ENCODE data around the gene BSND.

Gene BSND

DNA sequence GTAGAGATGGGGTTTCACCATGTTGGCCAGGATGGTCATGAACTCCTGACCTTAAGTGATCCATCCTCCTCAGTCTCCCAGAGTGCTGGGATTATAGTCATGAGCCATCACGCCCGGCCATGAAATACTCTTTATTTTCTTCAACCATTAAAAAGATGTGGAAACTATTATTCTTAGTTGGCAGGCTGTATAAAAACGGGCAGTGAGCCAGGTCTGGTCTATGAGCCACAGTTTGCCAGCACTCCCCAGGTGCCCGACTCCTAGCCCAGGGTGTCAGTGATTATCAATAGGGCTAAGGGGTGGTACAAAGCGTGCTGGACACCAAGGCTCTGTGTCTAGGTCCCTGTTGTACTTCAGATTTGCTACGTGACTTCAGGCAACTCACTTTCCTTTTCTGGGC is 22.0 kb upstream of the BSND start:
- peak; percentile 15 for DNase-seq

DNA sequence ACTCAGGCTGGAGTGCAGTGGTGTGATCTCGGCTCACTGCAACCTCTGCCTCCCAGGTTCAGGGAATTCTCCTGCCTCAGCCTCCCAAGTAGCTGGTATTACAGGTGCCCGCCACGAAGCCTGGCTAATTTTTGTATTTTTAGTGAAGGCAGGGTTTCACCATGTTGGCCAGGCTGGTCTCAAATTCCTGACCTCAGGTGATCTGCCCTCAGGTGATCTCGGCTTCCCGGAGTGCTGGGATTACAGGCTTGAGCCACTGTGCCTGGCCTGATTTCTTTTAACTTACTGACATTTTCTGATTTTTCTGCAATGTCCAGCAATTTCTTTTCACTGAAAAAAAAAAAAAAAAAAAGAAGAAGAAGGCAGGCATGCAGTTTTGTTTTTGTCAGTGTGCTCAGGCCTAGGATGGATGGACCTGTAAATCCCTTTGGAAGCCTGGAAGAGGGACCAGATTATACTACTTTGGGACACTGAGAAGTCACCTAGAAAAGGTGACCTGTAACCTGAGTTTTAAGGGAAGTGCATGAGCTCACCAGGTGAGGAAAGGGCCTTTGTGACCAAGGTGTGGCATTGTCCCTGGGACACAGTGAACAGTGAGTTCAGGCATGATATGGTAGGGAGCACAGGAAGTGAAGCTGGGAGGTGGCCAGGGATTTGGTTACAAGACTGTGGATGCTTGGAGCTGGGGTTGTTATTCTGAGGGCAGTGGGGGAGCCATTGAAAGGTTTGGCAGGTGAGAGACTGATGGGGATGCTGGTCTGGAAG is 21.0 kb upstream of the BSND start:
- peak; percentile 34 for DNase-seq

DNA sequence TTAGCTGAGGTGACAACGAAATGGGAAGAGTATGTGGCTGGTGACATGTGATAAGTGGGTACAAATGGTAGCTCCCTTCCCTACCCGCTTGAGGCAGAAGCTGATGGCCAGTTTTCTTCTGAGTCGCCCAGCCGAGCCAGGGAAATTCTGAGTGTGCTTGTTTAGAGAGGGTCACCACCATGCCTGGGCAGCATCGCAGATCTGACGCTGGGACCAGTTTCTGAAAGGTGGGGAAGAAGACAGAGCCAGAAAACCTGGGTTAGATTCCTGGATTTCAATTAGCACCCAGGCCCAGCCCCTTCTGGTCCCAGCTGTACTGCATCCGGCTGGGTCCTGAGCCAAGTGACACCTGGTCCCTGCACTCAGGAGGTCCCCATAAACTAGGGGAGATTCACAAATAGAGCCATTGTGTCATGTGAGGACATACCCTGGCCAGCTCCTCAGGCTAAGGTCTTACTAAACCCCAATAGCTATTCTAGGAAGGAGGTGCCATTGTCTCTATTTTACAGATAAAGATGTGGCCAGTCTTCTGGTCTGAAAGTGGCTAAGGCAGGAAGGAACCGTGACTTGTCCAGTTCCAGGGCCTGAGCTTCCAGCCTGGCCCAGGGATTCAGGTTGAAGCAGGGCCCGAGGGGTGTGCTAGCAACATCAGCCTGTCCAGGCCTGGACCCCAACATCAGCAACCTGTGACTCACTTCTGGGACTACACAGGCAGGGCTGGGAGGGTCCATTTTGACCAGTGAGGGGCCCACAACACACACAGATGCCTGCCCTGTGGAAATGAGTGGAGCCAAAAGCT is 20.0 kb upstream of the BSND start:
- DNase-seq, result no peak

DNA sequence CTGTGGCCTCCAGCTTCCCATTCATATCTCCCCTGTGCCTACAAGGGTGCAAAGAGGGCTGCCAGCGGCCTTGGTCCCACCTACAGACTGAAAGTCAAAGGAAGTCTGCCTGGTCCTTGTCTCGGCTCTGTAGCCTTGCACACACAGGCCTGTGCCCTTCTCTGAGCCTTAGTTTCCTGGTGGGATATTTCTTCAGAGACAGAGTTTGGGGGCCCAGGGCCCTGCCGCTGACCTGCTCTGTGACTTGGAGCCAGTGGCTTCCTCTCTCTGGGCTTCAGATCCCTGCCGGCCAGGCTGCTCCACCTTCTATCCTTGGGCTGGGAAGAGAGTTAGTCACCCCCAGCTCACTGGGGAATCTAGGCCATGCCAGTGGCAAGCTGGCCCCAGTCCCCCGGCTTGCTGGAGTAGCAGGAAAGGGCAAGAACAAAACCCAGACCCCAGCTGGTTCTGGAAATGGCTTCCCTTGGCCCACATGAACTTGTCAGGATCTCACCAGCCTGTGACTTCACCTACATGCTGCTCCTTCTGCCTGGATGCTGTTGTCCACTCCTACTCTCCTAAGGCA is 19.3 kb upstream of the BSND start:
- no peak for DNase-seq

DNA sequence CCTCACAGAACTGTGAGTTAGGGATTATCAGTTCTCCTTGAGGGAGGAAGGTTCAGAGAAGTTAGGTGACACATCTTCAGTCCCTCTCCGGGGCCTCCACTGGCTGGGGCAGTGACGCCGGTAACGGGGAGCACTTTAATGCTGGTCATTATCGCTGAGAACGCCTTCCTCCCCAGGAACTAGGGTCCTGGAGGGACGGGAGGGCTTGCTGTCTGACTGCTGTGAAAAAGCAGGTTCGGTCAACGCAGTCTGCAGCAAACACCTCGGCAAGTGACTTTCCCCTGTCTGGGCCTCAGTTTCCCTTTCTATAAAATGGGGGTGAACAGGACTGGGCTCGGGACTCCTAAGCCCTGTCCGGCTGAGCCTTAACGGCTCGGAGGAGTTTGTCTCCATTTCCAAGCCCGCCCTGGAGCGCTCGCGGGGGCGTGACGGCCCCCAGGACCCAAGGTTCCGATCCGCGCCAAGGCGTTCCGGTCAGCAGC is 18.6 kb upstream of the BSND start:
- no peak for DNase-seq

DNA sequence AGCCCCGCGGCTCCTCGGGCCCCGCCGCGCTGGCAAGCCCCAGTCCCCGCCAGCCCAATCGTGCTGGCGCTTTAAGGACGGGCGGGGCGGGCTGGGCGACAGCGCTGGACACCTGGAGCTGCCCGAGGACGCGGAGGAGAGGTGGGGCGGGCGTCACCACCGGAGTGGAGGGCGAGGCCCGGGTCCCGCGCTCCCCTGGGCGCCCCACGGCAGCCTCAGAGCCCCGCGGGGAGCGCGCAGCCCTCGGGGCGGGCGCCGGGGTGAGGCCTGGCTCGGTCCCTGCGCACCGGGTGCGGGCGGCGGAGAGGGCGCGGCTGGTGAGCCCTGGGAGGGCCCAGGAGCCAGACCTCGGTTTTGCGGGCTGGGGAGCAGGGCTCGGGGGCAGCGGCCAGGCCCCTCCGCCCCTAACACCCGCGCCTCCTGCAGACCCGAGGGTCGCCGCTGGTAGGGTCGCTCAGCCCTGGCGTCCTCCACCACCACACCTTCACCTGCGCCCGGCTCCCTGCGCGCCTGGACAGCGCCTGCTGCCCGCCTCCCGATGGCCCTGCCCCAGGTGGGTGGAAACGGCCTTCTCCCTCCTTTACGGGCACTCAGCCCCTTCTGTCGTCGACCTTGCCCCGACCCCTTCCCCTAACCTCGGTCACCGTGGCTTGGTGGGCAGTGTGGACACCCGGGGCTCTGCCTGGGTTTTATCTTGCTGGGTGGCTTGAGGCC is 18.0 kb upstream of the BSND start, which contains the start of gene TMEM61:
TMEM61 (plus strand) TSS at position 101 of the 714 bp plus-strand sequence; CDS start at position 539, 438 bp downstream.
- peak; percentile 65 for DNase-seq

DNA sequence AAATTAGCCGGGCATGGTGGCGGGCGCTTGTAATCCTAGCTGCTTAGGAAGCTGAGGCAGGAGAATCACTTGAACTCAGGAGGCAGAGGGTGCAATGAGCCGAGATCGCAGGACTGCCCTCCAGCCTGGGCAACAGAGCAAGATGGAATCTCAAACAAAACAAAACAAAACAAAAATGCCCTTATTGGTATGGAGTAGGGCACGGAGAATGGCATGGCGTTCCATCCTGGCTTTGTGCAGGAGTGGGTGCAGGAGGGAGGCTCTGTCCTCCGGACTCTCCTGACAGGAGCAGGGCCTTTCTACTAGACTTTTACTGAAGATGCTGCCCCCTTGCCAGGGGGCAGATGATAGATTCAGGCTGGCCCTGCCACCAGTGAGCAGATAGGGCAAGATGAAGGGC is 17.3 kb upstream of the BSND start:
- no peak for DNase-seq

DNA sequence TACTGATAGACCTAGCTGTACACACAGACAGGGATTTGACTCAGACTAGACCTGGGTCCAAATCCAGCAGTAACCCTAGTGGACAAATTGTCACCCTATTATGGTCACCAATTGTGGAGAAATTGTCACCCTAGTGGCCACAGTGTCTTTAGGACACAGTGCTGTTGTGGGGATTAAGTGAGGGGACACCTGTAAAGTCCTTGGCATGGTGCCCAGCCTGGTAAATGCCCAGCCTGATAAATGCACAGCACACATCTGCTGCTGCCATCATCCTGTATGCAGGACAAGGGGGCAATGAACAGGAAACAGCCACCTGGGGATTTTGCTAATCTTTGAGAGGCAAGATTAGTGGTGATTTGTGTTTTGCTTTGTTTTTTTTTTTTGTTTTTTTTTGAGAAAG is 16.0 kb upstream of the BSND start:
- peak; percentile 82 for DNase-seq

DNA sequence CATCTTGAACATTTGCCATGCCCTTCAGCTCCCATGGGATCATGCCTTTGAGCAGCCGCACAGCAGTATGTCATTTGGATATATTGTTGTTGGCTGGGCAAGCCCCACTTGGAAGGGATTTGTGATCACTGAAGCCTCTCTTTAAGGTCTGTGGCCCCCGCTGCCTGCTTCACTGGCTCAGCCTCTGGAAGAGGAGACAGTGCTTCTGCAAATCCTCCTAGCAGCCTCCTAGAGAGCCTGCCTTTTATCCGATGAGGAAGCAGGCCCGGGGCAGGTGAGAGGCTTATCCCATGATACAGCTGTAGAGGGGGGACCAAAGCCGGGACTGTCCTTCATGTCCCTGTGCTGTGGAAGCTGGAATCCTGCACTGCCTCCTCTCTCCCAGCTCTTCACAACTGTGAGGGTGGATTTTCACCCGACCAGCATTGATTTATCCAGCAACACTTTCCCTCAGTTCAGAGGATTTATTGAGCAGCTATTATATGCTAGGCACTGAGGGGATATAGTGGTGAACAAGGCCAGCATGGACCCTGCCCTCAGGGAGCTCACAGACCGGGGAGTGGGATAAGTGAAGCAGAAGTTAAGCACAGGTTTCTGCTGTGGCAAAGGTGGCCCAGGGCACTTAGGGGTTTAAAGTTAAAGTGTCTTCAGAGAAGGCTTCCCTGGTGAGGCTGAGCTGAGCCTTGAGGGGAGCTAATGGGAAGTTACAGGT is 14.4 kb upstream of the BSND start:
- peak; percentile 34 for DNase-seq

DNA sequence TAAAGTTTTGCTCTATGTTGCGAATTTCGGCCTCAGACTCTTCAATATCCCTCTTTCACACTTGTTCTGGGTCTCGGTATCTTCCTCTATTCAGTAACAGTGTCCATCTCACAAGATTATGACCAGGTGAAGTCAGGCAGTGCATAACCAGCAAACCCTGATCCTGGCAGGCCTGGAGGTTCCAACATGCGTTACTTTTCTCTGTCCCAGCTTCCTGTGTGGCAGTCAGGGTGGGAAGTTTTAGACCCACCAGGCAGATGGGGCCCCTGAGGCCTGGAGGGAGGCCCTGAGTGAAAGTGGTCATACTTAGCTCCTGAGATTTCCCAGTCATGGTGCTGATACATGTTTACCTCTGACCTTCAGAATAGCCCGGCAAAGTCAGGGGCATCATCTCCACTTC is 13.2 kb upstream of the BSND start:
- DNase-seq, result no peak

DNA sequence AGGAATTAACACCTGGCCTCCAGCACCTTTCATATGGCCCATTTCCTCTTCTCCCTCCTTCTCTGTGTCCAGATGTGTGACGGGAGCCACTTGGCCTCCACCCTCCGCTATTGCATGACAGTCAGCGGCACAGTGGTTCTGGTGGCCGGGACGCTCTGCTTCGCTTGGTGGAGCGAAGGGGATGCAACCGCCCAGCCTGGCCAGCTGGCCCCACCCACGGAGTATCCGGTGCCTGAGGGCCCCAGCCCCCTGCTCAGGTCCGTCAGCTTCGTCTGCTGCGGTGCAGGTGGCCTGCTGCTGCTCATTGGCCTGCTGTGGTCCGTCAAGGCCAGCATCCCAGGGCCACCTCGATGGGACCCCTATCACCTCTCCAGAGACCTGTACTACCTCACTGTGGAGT is 12.7 kb upstream of the BSND start:
- DNase-seq, result no peak

DNA sequence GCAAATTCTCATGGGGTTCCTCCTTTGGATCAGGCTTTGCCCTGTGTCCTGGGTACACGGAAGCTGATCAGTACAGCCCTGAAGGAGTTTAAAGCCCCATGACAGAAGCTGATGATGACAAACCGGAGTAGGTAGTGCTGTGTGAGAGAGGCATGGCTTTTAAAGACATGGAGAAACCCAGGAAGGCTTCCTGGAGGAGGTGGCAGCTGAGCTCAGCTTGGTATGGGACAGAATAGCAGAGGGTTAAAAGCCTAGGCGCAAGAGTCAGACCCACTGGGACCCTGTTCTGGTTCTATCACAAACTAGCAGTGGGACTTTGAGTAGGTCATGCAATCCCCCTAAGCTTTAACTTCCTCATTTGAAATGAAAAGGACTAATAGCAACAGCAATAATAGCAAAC is 12.2 kb upstream of the BSND start:
- DNase-seq, result no peak

DNA sequence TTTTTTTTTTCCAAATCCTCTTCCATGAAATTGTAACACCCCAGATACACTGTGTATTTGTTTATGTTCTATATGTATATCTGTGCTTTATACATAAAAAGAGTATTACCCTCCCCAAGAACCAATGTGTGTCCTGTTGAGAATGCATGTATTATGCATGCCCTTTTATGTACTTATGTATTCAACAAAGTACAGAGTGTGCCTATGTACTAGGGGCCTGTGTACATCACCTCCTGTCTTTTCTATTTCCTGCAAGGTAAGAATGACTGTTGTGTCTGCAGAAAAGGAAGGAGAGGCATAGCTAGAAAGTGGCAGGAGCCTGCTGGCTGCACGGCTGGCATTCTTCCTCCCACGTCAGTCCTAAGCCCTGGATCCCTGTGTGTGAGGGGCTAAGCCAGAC is 11.3 kb upstream of the BSND start:
- DNase-seq, result no peak

DNA sequence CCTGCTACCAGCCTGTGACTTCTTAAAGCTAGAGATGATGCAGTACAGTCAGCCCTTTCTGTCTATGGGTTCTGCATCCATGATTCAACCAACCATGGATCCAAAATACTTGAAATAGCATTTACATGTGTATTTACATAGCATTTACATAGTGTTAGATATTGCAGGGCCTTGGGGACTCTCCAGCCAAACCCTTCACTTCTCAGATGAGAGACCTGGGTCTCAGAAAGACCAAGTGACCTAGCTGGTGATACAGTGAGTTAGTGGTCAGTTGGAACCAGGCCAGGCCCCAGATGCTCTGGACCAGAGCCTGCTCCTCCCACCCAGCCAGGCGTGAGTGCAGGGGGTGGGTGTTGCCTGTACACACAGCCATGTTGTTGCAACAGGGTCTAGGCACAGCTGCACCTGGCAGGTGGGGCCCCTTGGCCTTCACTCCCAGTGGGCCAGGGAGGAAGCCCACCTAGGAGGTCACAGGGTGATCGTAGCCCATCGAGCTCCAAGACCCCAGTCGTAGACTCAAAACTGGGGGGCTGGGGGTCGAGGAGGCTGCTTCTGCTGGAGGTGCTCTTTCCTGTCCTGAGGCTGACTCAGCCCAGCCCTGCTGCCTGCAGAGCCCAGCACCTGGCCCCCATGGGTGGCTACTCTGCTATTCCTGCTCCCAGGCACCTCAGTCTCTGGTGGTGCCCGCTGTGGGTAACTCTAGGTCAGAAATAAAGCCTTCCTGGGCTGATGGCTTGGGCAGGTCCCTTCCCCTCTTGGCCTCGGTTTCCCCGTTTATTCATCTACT is 10.6 kb upstream of the BSND start:
- DNase-seq, result no peak

DNA sequence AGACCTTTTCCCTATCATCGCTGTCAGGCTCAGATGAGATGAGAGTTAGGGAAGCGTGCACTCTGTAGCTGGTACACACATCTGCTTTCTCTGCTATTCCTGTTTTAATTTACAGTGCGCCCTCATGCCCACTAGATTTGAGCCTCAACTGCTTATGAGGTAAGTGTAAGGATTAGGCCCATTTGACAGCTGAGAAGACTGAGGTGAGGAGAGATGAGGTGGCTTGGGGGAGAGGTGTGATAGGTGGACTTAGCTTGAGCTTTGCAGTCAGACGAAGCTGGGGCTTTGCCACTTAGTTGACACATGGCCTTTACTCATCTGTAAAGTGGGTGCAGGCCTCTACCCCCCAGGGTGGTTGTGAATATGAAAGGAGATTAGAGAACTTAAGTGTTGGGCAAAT is 9.8 kb upstream of the BSND start:
- DNase-seq, result no peak

DNA sequence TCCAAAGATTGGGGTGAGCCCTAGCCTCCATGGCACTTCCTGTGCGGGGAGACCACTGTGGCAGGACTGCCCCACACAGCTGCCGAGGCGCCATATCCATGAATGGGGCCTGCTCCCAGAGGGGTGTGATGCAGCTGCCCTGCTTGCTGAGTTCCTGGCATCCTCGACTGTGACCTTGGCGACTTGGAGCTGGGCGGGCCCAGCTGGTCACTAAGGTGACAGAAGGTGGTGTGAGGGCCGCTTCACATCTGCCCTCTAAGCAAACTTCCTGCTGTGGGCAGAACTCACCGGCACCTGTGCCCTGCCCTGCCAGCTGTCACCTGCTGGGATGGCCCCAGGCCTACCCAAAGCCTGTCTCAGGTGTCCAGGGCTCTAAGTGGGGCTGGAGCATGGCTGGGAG is 9.3 kb upstream of the BSND start:
- peak; percentile 64 for DNase-seq

DNA sequence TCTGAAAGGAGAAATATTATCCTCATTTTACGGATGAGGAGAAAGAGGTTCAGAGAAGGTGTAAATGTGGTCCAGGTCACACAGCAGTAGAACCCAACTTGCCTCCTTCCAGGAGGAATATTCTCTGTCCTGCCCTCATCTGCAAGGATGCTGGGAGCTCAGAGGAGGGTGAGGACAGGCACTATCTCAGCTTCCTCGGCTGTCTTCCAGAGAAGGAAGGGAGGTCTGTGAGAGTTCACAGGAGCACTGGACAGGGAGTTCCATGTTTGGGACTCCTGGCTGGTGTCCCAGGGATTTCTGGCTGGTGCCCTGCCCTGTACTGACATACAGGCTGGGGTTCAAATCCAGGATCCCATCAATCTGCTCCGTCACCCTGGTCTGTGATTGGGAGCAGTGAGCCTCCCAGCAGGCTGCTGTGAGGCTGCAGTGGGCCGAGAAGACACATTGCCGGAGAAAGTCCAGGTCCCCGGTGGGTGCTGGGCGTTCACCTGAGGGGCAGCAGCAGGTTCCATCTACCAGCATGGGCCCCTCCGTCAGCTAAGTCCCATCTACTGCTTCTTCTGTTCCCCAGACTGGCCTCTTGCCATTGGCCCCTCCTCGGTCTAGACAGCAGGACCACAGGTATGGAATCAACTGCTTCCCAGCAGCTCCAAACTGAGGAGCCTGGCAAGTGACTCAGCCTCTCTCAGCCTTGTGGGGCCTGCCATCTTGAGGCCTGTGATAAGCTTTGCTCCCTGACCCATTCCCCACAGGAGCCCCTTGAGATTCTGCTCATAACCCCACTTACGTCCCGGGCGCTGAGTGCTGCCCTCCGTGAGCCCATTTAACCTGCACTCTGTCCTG is 8.5 kb upstream of the BSND start:
- no peak for DNase-seq

DNA sequence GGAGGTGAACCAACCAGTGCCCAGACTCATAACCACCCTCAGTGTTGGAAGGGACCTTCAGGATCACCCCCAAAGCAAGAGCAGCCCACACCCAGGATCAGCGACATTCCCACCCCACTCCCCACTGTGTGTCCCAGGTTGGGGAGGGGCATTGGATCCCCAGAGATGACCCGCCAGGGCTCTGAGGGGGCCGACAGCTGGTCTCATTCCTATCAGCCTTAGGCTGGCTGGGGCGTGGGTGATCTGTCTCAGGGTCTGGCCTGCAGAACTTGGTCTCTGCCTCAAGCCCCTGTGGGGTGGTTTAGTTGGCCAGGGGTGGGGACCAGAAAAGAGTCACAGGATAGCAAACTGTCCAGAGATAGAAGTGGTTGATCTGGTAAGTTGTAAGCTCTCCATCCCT is 7.8 kb upstream of the BSND start:
- DNase-seq, result no peak

DNA sequence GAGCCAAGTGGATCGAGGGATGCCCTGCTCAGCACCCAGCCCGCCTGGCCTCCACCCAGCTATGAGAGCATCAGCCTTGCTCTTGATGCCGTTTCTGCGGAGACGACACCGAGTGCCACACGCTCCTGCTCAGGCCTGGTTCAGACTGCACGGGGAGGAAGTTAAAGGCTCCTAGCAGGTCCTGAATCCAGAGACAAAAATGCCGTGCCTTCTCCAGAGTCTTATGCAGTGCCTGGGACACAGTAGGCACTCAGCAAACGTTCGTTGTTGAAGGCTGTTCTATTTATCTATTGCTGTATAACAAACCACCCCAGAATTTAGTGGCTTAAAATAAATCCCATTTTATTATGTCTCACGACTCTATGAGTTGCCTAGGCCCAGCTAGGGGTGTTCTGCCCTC is 6.8 kb upstream of the BSND start:
- DNase-seq, result no peak

DNA sequence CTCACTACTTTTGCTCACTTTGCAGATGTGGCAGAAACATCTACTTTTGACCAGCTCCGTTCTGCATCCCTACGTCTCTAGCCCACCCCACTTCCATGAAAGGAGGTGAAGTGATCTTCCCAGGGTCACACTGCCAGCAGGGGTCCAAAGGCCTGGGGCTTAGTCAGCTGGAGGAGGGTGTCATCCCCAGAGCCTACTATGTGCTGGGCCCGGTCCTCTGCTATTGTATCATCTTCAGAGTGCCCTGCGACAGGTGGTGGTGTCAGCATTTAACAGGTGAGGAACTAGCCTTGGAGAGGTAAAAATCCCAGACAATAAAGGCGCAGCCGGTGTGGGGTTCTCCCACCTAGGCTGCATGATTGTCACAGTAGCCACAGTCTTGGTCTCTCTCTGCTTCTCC is 5.6 kb upstream of the BSND start:
- DNase-seq, result no peak
